Urinary bladder (tissue), 2 donors: Measurements from ENCODE around the gene TXNL1. TPM values are rescaled to one million over a fixed set of nuclear protein-coding genes. Genes with fewer than 3 reads are reported as not detected.

Source experiments
- polyA plus RNA-seq: library from polyadenylated mRNA; stranded (reverse); fragments of 200-250 nt; gene quantifications from one replicate; pipeline ENCODE4 v1.2.3, GENCODE V29; 2013
- total RNA-seq: library from RNA; depleted of rRNA; stranded (reverse); fragments of >200 nt; gene quantifications from one replicate; pipeline ENCODE4 v1.2.3, GENCODE V29; 2014
- donor health status: healthy.

The TXNL1 gene
- total and polyA plus RNA-seq, 2 donors, result 50.2 to 61.7 TPM

Other genes with a start within 250 kb of the TXNL1 start
- 70.8 TPM for gene WDR7, start 12.8 kb upstream of the TXNL1 start, total RNA-seq
- 9.1 TPM for gene WDR7, start 12.8 kb upstream of the TXNL1 start, polyA plus RNA-seq